GM23338 (cell line): ENCODE measurements around the gene EGFR. TPM values are rescaled to one million over a fixed set of nuclear protein-coding genes. Genes with fewer than 3 reads are reported as not detected.

Experiments
- CREB1 ChIP-seq: fragments of 250-450 bp; sonication (Bioruptor Pico); IDR thresholded peaks from 2 replicates; pipeline ENCODE4 v1.5.0; 2020; ENCODE audit warnings: low read depth, mild to moderate bottlenecking, moderate library complexity
- EZH2phosphoT487 ChIP-seq: fragments of 200-600 bp; sonication (generic); IDR thresholded peaks from one replicate; pipeline ENCODE4 v1.8.1; 2018; ENCODE audit warnings: antibody characterized with exemption; ENCODE audit not compliant: unreplicated experiment
- NANOG ChIP-seq: IDR thresholded peaks from 2 replicates; pipeline ENCODE4 v1.6.1; 2016; ENCODE audit warnings: antibody characterized with exemption, borderline replicate concordance
- polyA plus RNA-seq: library from polyadenylated mRNA; unstranded; fragments of >200 nt; fragmentation: Nextera tagmentation; extraction: Ambion mirVana; gene quantifications from 2 replicates; pipeline ENCODE4 v1.2.1, GENCODE V29; 2016
- total RNA-seq: library from RNA; depleted of rRNA; stranded (reverse); fragments of >200 nt; shearing (Covaris generic); gene quantifications from 2 replicates; pipeline ENCODE4 v1.2.3, GENCODE V29; 2014
- TF ChIP-seq, protein P1 (sequence below): fragments of 250-450 bp; sonication (Bioruptor Pico); IDR thresholded peaks from 2 replicates; pipeline ENCODE4 v1.5.0; 2020; ENCODE audit warnings: mild to moderate bottlenecking, moderate library complexity
- TF ChIP-seq, protein P2 (sequence below), 2 experiments: fragments of 200-600 bp in 1 of 2; sonication (generic) in 1 of 2; conservative IDR thresholded peaks; 2 replicates each; pipeline versions ENCODE4 v1.5.1 to v1.6.1; 2016 to 2017; ENCODE audit warnings: antibody characterized with exemption in 2 of 2, low read depth in 2 of 2, mild to moderate bottlenecking in 2 of 2, moderate library complexity in 1 of 2
- TF ChIP-seq, protein P3 (sequence below): IDR thresholded peaks from 2 replicates; pipeline ENCODE4 v1.6.1; 2016; ENCODE audit warnings: antibody characterized with exemption
- TF ChIP-seq, protein P4 (sequence below): IDR thresholded peaks from one replicate; pipeline ENCODE4 v1.6.1; 2018; ENCODE audit warnings: antibody characterized with exemption; ENCODE audit not compliant: unreplicated experiment

EGFR gene
- total and polyA plus RNA-seq, 2 experiments from 2014 or later = 1.5 to 4.5 TPM

DNA sequence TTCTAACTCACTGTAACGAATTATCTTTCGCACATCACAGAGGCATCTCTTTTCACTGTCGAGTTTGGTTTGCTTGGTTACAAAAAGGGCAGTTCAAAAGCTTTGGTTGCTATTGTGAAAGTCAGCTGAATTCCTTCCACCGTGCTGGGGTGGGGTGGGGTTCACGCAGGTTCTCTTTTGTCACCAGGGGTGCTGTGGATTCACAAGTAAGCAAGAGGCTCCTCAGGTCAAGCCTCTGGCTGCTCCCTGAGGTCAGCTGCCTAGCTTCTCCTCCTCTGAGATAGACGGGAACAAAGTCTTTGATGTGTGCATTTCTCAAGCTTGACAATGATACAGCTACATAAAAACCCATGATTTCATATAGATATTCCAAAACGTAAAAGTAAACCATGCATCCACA, 47.7 kb downstream of the EGFR start (continued):
- TF ChIP-seq, protein P1, sequence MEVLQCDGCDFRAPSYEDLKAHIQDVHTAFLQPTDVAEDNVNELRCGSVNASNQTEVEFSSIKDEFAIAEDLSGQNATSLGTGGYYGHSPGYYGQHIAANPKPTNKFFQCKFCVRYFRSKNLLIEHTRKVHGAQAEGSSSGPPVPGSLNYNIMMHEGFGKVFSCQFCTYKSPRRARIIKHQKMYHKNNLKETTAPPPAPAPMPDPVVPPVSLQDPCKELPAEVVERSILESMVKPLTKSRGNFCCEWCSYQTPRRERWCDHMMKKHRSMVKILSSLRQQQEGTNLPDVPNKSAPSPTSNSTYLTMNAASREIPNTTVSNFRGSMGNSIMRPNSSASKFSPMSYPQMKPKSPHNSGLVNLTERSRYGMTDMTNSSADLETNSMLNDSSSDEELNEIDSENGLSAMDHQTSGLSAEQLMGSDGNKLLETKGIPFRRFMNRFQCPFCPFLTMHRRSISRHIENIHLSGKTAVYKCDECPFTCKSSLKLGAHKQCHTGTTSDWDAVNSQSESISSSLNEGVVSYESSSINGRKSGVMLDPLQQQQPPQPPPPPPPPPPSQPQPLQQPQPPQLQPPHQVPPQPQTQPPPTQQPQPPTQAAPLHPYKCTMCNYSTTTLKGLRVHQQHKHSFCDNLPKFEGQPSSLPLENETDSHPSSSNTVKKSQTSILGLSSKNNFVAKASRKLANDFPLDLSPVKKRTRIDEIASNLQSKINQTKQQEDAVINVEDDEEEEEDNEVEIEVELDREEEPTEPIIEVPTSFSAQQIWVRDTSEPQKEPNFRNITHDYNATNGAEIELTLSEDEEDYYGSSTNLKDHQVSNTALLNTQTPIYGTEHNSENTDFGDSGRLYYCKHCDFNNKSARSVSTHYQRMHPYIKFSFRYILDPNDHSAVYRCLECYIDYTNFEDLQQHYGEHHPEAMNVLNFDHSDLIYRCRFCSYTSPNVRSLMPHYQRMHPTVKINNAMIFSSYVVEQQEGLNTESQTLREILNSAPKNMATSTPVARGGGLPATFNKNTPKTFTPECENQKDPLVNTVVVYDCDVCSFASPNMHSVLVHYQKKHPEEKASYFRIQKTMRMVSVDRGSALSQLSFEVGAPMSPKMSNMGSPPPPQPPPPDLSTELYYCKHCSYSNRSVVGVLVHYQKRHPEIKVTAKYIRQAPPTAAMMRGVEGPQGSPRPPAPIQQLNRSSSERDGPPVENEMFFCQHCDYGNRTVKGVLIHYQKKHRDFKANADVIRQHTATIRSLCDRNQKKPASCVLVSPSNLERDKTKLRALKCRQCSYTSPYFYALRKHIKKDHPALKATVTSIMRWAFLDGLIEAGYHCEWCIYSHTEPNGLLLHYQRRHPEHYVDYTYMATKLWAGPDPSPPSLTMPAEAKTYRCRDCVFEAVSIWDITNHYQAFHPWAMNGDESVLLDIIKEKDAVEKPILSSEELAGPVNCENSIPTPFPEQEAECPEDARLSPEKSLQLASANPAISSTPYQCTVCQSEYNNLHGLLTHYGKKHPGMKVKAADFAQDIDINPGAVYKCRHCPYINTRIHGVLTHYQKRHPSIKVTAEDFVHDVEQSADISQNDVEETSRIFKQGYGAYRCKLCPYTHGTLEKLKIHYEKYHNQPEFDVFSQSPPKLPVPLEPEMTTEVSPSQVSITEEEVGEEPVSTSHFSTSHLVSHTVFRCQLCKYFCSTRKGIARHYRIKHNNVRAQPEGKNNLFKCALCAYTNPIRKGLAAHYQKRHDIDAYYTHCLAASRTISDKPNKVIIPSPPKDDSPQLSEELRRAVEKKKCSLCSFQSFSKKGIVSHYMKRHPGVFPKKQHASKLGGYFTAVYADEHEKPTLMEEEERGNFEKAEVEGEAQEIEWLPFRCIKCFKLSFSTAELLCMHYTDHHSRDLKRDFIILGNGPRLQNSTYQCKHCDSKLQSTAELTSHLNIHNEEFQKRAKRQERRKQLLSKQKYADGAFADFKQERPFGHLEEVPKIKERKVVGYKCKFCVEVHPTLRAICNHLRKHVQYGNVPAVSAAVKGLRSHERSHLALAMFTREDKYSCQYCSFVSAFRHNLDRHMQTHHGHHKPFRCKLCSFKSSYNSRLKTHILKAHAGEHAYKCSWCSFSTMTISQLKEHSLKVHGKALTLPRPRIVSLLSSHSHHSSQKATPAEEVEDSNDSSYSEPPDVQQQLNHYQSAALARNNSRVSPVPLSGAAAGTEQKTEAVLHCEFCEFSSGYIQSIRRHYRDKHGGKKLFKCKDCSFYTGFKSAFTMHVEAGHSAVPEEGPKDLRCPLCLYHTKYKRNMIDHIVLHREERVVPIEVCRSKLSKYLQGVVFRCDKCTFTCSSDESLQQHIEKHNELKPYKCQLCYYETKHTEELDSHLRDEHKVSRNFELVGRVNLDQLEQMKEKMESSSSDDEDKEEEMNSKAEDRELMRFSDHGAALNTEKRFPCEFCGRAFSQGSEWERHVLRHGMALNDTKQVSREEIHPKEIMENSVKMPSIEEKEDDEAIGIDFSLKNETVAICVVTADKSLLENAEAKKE (CRISPR knock-in tag) = no peak
- TF ChIP-seq, protein P2, sequence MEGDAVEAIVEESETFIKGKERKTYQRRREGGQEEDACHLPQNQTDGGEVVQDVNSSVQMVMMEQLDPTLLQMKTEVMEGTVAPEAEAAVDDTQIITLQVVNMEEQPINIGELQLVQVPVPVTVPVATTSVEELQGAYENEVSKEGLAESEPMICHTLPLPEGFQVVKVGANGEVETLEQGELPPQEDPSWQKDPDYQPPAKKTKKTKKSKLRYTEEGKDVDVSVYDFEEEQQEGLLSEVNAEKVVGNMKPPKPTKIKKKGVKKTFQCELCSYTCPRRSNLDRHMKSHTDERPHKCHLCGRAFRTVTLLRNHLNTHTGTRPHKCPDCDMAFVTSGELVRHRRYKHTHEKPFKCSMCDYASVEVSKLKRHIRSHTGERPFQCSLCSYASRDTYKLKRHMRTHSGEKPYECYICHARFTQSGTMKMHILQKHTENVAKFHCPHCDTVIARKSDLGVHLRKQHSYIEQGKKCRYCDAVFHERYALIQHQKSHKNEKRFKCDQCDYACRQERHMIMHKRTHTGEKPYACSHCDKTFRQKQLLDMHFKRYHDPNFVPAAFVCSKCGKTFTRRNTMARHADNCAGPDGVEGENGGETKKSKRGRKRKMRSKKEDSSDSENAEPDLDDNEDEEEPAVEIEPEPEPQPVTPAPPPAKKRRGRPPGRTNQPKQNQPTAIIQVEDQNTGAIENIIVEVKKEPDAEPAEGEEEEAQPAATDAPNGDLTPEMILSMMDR (conservative IDR thresholded peaks at IDR 0.05; ENCODE audit: low read depth in 2 of 2) = no peak
- TF ChIP-seq, protein P3, sequence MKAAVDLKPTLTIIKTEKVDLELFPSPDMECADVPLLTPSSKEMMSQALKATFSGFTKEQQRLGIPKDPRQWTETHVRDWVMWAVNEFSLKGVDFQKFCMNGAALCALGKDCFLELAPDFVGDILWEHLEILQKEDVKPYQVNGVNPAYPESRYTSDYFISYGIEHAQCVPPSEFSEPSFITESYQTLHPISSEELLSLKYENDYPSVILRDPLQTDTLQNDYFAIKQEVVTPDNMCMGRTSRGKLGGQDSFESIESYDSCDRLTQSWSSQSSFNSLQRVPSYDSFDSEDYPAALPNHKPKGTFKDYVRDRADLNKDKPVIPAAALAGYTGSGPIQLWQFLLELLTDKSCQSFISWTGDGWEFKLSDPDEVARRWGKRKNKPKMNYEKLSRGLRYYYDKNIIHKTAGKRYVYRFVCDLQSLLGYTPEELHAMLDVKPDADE = no peak
- TF ChIP-seq NANOG (no peak), EZH2phosphoT487 (no peak), CREB1 (CRISPR knock-in tag) (no peak)
- TF ChIP-seq, protein P4, sequence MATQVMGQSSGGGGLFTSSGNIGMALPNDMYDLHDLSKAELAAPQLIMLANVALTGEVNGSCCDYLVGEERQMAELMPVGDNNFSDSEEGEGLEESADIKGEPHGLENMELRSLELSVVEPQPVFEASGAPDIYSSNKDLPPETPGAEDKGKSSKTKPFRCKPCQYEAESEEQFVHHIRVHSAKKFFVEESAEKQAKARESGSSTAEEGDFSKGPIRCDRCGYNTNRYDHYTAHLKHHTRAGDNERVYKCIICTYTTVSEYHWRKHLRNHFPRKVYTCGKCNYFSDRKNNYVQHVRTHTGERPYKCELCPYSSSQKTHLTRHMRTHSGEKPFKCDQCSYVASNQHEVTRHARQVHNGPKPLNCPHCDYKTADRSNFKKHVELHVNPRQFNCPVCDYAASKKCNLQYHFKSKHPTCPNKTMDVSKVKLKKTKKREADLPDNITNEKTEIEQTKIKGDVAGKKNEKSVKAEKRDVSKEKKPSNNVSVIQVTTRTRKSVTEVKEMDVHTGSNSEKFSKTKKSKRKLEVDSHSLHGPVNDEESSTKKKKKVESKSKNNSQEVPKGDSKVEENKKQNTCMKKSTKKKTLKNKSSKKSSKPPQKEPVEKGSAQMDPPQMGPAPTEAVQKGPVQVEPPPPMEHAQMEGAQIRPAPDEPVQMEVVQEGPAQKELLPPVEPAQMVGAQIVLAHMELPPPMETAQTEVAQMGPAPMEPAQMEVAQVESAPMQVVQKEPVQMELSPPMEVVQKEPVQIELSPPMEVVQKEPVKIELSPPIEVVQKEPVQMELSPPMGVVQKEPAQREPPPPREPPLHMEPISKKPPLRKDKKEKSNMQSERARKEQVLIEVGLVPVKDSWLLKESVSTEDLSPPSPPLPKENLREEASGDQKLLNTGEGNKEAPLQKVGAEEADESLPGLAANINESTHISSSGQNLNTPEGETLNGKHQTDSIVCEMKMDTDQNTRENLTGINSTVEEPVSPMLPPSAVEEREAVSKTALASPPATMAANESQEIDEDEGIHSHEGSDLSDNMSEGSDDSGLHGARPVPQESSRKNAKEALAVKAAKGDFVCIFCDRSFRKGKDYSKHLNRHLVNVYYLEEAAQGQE = no peak
